GM23248 (cell line): ENCODE measurements around the gene EFHC1. TPM values are rescaled to one million over a fixed set of nuclear protein-coding genes. Genes with fewer than 3 reads are reported as not detected.

Experiments
- DNase-seq: peaks from one replicate; pipeline ENCODE4 v3.0.0-alpha.2; 2015
- H2AFZ ChIP-seq: fragments of 200-600 bp; sonication (generic); 2 replicates; pipeline ENCODE4 v1.6.1; 2016; ENCODE audit warnings: antibody characterized with exemption
- H3F3A ChIP-seq: fragments of 200-600 bp; sonication (generic); 2 replicates; pipeline ENCODE4 v1.6.1; 2016; ENCODE audit warnings: mild to moderate bottlenecking, antibody characterized with exemption, mixed run types; ENCODE audit not compliant: insufficient read depth
- H3K27ac ChIP-seq: fragments of 200-600 bp; sonication (generic); 2 replicates; pipeline ENCODE4 v1.5.1; 2016; ENCODE audit warnings: mild to moderate bottlenecking
- H3K27me3 ChIP-seq: fragments of 200-600 bp; sonication (generic); replicated peaks from 2 replicates; pipeline ENCODE4 v1.6.1; 2016; ENCODE audit warnings: mild to moderate bottlenecking; ENCODE audit not compliant: insufficient read depth
- H3K36me3 ChIP-seq: fragments of 200-600 bp; sonication (generic); 2 replicates; pipeline ENCODE4 v1.6.1; 2016; ENCODE audit warnings: low read depth, mild to moderate bottlenecking
- H3K4me1 ChIP-seq: fragments of 200-600 bp; sonication (generic); 2 replicates; pipeline ENCODE4 v1.6.1; 2016; ENCODE audit warnings: mild to moderate bottlenecking; ENCODE audit not compliant: insufficient read depth
- H3K4me2 ChIP-seq: fragments of 200-600 bp; sonication (generic); one replicate; pipeline ENCODE4 v1.6.1; 2016; ENCODE audit warnings: mild to moderate bottlenecking; ENCODE audit not compliant: unreplicated experiment
- H3K4me3 ChIP-seq: fragments of 200-600 bp; sonication (generic); 2 replicates; pipeline ENCODE4 v1.5.1; 2016; ENCODE audit warnings: mild to moderate bottlenecking
- H3K79me2 ChIP-seq: fragments of 200-600 bp; sonication (generic); 2 replicates; pipeline ENCODE4 v1.6.1; 2016; ENCODE audit warnings: mild to moderate bottlenecking; ENCODE audit not compliant: insufficient read depth
- H3K9ac ChIP-seq: fragments of 200-600 bp; sonication (generic); 2 replicates; pipeline ENCODE4 v1.6.1; 2016; ENCODE audit warnings: mild to moderate bottlenecking
- H3K9me2 ChIP-seq: fragments of 200-600 bp; sonication (generic); 2 replicates; pipeline ENCODE4 v1.6.1; 2016; ENCODE audit warnings: mixed run types, mild to moderate bottlenecking, moderate library complexity; ENCODE audit not compliant: insufficient read depth
- H3K9me3 ChIP-seq: fragments of 200-600 bp; sonication (generic); one replicate; pipeline ENCODE4 v1.6.1; 2017; ENCODE audit warnings: low read depth
- H4K20me1 ChIP-seq: fragments of 200-600 bp; sonication (generic); 2 replicates; pipeline ENCODE4 v1.6.0; 2016; ENCODE audit not compliant: insufficient read depth
- EZH2 ChIP-seq: fragments of 200-600 bp; sonication (generic); IDR thresholded peaks from 2 replicates; pipeline ENCODE4 v1.6.1; 2018; ENCODE audit warnings: antibody characterized with exemption, mild to moderate bottlenecking; ENCODE audit not compliant: insufficient read depth, poor library complexity, severe bottlenecking
- EZH2phosphoT487 ChIP-seq: fragments of 200-600 bp; sonication (generic); IDR thresholded peaks from 2 replicates; pipeline ENCODE4 v1.6.1; 2018; ENCODE audit warnings: antibody characterized with exemption, moderate library complexity, mild to moderate bottlenecking, low read depth; ENCODE audit not compliant: insufficient read depth
- WGBS, 2 experiments: methylation state at CpG; one replicate each; pipeline ENCODE4 v1.1.6; 2015 to 2017; ENCODE audit warnings: low lambda C conversion rate in 2 of 2, low coverage in 1 of 2; ENCODE audit errors: missing lambda C conversion rate in 2 of 2; 5-methylcytosine and 5-hydroxymethylcytosine counted together
- in situ Hi-C: fragments of 300-500 bp; cut with MboI; formaldehyde crosslinking; loops from 2 replicates; pipeline ENCODE4 v1.15.0; 2020
- polyA plus RNA-seq: library from polyadenylated mRNA; unstranded; fragments of >200 nt; fragmentation: Nextera tagmentation; extraction: Ambion mirVana; gene quantifications from 2 replicates; pipeline ENCODE4 v1.2.1, GENCODE V29; 2016
- total RNA-seq: library from RNA; depleted of rRNA; stranded (reverse); fragments of >200 nt; shearing (Covaris generic); gene quantifications from 2 replicates; pipeline ENCODE4 v1.2.3, GENCODE V29; 2014

The EFHC1 gene
- total and polyA plus RNA-seq, 2 experiments from 2014 or later = 29.7 to 36.1 TPM

GRCh38 chr6:52516943-52517342 is 96.8 kb downstream of the EFHC1 start:
- no peaks in the 10 kb centered on the region for H3K27me3 ChIP-seq
- H3K27ac ChIP-seq = peak overlapping the region; percentile 98
- no peaks in the 10 kb centered on the region for H4K20me1 ChIP-seq
- no peak overlapping the region for H3K4me3 ChIP-seq
- H3F3A ChIP-seq = peaks cover 93% of the 10 kb centered on the region
- peaks cover 56% of the 10 kb centered on the region for H3K36me3 ChIP-seq
- H3K4me2 ChIP-seq = peak overlapping the region; percentile 62
- H2AFZ ChIP-seq = no peak overlapping the region
- no peak for DNase-seq
- H3K9ac ChIP-seq = 0 out of 2 replicates have a peak overlapping the region, but pooled peaks have one; percentile 73
- H3K4me1 ChIP-seq = peaks cover 95% of the 10 kb centered on the region
- H3K9me3 ChIP-seq = no peaks in the 10 kb centered on the region
- no peak for TF ChIP-seq EZH2
- no peak for TF ChIP-seq EZH2phosphoT487
- WGBS, 2 experiments = 83 to 90% methylated on average over 3 of the region's 3 CpGs
- no peaks in the 10 kb centered on the region for H3K9me2 ChIP-seq
- in situ Hi-C loops = no loop called here
- H3K79me2 ChIP-seq = peaks cover 83% of the 10 kb centered on the region

GRCh38 chr6:52517502-52518278 is 97.5 kb downstream of the EFHC1 start:
- Histone ChIP-seq H3K9me3 (no peaks in the 10 kb centered on the region), H3K79me2 (peaks cover 87% of the 10 kb centered on the region), H4K20me1 (no peaks in the 10 kb centered on the region), H3K27ac (peak overlapping the region; percentile 98), H3K4me3 (peak overlapping the region; percentile 20; the same call in 1 of the 2 replicates), H2AFZ (no peak overlapping the region), H3F3A (peaks cover 93% of the 10 kb centered on the region), H3K4me2 (peak overlapping the region; percentile 62), H3K4me1 (peaks cover 95% of the 10 kb centered on the region), H3K9ac (peak overlapping the region; percentile 73), H3K9me2 (no peaks in the 10 kb centered on the region), H3K27me3 (no peaks in the 10 kb centered on the region), H3K36me3 (peaks cover 55% of the 10 kb centered on the region)
- no peak for TF ChIP-seq EZH2phosphoT487
- no peak for TF ChIP-seq EZH2
- in situ Hi-C loops = no loop called here
- 1 to 3% methylated on average over 14 of the region's 14 CpGs for WGBS, 2 experiments
- peak; percentile 99 for DNase-seq

DNA sequence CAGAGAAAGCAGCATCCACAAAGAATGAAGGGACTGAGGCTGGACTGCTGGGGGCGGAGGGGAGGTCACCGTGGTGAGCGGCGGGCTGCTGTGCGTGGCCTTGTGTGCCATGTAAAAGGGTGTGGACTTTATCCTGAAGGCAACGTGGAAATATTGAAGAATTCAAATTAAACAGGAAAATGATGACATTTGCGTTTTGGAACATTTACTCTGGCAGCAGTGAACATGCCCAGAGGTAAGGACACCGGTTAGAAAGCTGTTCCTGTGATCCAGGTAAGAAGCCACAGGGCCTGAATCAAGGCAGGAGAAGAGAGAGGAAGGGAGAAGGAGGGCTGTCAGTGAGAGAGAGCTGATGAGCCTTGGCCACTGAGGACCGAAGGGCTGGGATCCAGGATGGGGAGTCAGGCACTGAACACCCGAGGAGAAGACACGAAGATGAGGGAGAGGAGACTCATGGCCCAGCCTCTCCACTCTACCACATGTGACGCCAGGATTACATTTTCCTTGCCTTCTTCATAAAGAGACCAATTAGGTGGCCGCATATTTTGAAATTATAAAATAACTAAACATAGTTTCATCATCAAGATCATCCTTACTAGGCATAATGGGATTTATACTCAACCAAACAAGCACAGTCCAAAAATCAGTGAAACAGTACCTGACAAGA is 98.3 kb downstream of the EFHC1 start:
- Histone ChIP-seq H3K4me2 (peak overlapping the region; percentile 62), H3K79me2 (peaks cover 87% of the 10 kb centered on the region), H3K27ac (peak overlapping the region; percentile 98), H3K9ac (peak overlapping the region; percentile 73), H2AFZ (no peak overlapping the region), H3K4me1 (peaks cover 95% of the 10 kb centered on the region), H3F3A (peaks cover 93% of the 10 kb centered on the region), H3K27me3 (no peaks in the 10 kb centered on the region), H3K36me3 (peaks cover 48% of the 10 kb centered on the region), H3K9me3 (no peaks in the 10 kb centered on the region), H3K4me3 (peak overlapping the region; percentile 20; the same call in 1 of the 2 replicates), H3K9me2 (no peaks in the 10 kb centered on the region), H4K20me1 (no peaks in the 10 kb centered on the region)
- DNase-seq = peak; percentile 54
- 45 to 47% methylated on average over 13 of the region's 13 CpGs for WGBS, 2 experiments
- TF ChIP-seq EZH2 (no peak), EZH2phosphoT487 (no peak)
- in situ Hi-C loops = no loop called here

- Histone ChIP-seq H3K4me1 (peaks cover 92% of the 10 kb centered on the region), H3K27me3 (no peaks in the 10 kb centered on the region), H3K4me3 (no peak overlapping the region), H3K27ac (peak overlapping the region; percentile 98), H4K20me1 (no peaks in the 10 kb centered on the region), H3K9me2 (no peaks in the 10 kb centered on the region), H3K9me3 (no peaks in the 10 kb centered on the region), H3K79me2 (peaks cover 91% of the 10 kb centered on the region), H3K9ac (no peak overlapping the region), H2AFZ (no peak overlapping the region), H3K4me2 (no peak overlapping the region), H3K36me3 (peaks cover 41% of the 10 kb centered on the region), H3F3A (peaks cover 93% of the 10 kb centered on the region)
- in situ Hi-C loops = no loop called here
- WGBS, 2 experiments = 62 to 73% methylated on average over 4 of the region's 4 CpGs
- TF ChIP-seq EZH2phosphoT487 (no peak), EZH2 (no peak)
- peak; percentile 47 for DNase-seq
These were observed 99.5 kb downstream of the EFHC1 start for GRCh38 chr6:52519618-52520017.
